DND-41 (cell line): ENCODE results near the gene GALNTL6.

Experiments
- EZH2 ChIP-seq: IDR thresholded peaks from 3 replicates; pipeline ENCODE4 v1.6.1; 2012; ENCODE audit warnings: borderline replicate concordance, low read depth, mild to moderate bottlenecking, moderate library complexity, low read length, inconsistent platforms; ENCODE audit not compliant: severe bottlenecking
- TF ChIP-seq, protein P1 (sequence below): IDR thresholded peaks from 2 replicates; pipeline ENCODE4 v1.5.1; 2012; ENCODE audit warnings: borderline replicate concordance, low read length, moderate library complexity, mild to moderate bottlenecking; ENCODE audit not compliant: poor library complexity, severe bottlenecking; ENCODE audit errors: extremely low read depth

DNA sequence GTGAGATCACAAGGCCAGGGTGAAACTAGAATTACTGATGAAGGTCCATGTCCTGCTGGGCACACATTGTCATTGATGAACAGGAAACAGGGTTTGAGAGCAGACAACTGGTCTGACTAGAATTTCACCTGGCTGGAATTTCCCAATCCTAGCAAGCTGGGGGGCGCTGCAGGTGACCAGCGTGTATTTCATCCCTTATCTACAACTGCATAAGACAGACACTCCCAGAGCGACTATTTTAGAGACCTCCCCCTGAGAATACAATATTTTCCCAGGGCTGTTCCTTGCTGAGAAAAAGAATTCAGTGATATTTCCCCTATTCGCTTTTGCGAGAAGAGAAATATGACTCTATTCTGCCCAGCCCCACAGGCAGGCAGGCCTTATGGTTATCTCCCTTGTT lies 922.8 kb downstream of the GALNTL6 start:
- TF ChIP-seq, protein P1, sequence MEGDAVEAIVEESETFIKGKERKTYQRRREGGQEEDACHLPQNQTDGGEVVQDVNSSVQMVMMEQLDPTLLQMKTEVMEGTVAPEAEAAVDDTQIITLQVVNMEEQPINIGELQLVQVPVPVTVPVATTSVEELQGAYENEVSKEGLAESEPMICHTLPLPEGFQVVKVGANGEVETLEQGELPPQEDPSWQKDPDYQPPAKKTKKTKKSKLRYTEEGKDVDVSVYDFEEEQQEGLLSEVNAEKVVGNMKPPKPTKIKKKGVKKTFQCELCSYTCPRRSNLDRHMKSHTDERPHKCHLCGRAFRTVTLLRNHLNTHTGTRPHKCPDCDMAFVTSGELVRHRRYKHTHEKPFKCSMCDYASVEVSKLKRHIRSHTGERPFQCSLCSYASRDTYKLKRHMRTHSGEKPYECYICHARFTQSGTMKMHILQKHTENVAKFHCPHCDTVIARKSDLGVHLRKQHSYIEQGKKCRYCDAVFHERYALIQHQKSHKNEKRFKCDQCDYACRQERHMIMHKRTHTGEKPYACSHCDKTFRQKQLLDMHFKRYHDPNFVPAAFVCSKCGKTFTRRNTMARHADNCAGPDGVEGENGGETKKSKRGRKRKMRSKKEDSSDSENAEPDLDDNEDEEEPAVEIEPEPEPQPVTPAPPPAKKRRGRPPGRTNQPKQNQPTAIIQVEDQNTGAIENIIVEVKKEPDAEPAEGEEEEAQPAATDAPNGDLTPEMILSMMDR: no peak
- no peak for TF ChIP-seq EZH2
